Esophagus muscularis mucosa (tissue), 3 donors: Measurements from ENCODE around the gene ACTR8.

Source experiments
- CTCF ChIP-seq, 3 experiments: fragments of 200-600 bp in 2 of 3; fragments of 450-650 bp in 1 of 3; sonication (generic) in 2 of 3; IDR thresholded peaks; one replicate each; pipeline ENCODE4 v1.5.1; 2017 to 2019; ENCODE audit warnings: antibody characterized with exemption in 3 of 3, mild to moderate bottlenecking in 2 of 3, moderate library complexity in 1 of 3
- POLR2A ChIP-seq: fragments of 450-650 bp; IDR thresholded peaks from one replicate; pipeline ENCODE4 v1.6.1; 2017; ENCODE audit warnings: antibody characterized with exemption, moderate library complexity, mild to moderate bottlenecking, low read depth

DNA sequence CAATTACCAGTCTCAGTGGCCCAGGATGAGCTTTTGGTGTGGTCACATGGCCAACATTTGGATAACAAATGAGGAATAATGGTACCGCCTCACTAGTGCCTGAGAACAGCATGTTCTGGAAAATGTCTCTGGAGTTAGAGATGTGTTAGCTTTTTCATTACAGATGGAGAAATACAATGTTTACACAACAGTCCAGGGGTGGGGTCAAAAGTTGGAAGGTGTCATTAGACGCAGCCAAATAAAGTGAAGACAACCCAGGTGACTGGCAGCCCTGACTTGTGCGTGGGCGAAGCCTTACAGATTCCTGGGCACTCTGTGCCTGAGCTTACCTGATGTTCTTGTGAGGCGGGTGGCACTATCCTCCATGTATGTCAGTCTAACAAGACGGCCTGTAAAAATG, 22.8 kb downstream of the ACTR8 start:
- TF ChIP-seq POLR2A (no peak), CTCF (IDR thresholded peaks at IDR 0.05) (no peak)
